HG03439 (cell line): ENCODE data around the gene SESN1.

ENCODE experiments used
- ATAC-seq: cut with Tn5 transposase; IDR thresholded peaks from one replicate; pipeline ENCODE4 v1.9.1; 2021; ENCODE audit warnings: mild to moderate bottlenecking, moderate library complexity; ENCODE audit not compliant: unreplicated experiment

SESN1 gene

DNA sequence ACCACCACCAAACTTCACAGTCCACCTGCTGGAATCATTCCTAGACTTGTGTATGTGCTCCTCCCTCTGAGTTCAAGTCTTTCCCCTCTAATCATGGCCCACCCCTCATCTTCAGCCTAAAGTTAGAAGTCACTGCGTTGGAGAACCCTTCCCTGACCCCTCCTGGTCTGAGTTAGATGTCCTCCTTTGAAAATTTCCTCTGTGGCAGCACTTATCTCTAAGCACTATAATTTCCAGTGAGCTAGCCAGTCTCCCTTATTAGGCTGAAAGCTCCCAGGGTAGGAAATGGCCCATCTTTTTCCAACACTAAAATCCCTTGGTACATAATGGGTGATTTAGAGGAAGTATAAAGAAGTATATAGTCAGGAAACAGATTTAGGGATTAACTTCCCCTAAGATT lies 63.2 kb downstream of the SESN1 start:
- ATAC-seq: no peak

DNA sequence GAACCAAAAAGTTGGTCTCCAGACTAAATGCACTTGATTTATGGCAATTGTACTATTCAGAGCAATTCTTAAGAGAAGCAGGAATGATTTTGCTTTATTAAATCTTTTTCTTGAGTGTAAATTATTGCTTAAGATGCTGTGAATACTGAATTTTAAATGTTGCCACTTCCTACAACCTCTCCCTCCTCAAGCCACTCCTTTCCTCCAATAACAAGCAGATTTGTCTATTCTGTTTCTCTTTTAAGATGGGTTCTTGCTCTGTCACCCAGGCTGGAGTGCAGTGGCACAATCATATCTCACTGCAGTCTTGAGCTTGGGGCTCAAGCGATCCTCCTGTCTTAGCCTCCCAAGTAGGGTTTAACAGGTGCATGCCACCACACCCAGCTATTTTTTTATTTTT lies 65.3 kb downstream of the SESN1 start:
- ATAC-seq: no peak

GRCh38 chr6:109028439-109028838 lies 66.2 kb downstream of the SESN1 start:
- ATAC-seq: no peak

DNA sequence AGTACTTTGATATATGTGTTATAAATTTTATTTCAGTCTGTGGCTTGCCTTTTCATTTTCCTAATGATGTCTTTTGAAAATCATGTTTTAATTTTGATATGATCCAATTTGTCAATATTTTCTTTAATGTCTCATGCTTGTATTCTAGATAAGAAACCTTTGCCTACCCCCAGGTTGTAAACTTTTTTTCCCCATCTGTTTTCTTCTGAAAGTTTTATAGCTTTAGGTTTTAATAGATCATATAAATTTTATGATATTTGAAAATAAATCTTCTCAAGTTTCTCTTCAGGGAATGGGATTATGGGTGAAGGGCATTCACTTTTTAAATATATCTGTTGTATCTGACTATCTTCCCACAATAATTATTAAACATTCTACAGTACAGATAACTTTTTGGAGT lies 66.7 kb downstream of the SESN1 start:
- ATAC-seq: no peak

DNA sequence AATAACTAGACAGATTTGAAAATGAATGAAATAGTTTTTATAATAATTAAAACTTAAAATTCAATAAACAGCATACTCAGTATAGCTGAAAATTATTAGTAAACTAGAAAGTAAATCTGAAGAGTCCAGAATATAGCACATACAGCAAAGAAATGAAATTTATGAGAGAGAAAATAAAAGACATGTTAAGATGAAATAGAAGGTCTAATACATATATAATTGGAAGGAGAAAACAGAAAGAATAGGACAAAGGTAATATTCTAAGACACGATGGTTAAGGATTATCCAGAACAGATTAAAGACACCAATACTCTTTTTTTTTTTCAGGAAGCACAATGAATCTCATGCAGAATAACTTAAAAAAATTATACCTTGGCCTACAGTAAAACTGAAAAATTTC lies 69.0 kb downstream of the SESN1 start:
- ATAC-seq: no peak

GRCh38 chr6:109024784-109025183 lies 69.9 kb downstream of the SESN1 start:
- no peak for ATAC-seq

DNA sequence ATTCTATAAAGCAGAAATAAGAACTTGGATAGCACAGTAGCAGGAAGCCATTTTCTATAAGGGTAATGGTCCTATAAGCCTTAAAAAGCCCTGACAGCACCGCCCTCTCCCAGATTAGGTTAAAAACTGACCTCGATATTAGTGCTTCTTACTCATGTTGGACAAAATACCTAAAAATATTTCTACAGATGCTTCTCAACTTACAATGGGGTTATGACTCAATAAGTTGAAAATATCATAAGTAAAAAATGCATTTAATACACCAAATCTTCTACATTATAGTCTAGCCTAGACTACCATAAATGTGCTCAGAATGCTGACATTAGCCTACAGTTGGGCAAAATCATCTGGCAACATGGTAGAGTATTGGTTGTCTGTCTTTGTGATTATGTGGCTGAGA lies 70.3 kb downstream of the SESN1 start:
- ATAC-seq: no peak

GRCh38 chr6:109023356-109023925 lies 71.2 kb downstream of the SESN1 start:
- no peak for ATAC-seq

DNA sequence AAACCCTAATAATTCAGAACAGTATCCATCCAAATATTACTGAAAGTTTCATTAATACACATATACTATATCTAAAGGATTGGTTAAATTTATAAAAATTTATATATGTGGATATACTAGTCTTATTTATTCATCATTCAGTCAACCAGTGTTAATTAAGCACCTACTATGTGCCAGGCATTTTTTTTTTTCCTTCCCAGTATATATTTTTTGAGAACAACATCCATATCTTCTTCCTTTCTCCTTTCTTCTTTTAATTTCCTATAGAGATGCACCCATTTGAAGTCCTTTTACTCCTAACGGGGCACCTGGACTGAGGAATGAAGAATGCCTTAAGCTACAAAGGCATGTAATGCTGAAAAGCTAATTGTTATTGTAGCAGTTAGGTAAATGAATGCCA lies 72.8 kb downstream of the SESN1 start:
- ATAC-seq: no peak

DNA sequence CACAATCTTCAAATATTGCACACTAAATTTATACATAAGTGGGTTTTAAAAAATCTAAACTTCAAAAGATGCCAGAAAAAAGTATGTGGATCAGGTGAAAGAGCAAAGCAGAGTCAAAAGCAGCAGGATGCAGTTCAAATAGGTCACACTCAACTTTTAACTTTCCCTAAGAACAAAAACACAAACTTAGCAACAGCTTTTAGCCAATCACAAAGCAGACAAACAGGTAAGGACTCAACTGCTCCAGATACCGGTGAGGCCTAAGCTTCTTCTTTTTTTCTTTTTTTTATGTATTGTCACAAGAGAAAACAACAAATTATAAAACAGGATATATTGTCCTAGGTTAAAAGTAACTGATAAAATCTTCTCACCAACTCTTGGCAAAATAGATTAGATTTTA lies 74.7 kb downstream of the SESN1 start:
- ATAC-seq: no peak

GRCh38 chr6:109015176-109015575 lies 79.5 kb downstream of the SESN1 start:
- ATAC-seq: no peak

- ATAC-seq: no peak
Measured at GRCh38 chr6:109014606-109015005, 80.0 kb downstream of the SESN1 start.

- ATAC-seq: no peak
Measured at GRCh38 chr6:109013656-109014305, 80.9 kb downstream of the SESN1 start.

GRCh38 chr6:109010705-109011102 lies 83.9 kb downstream of the SESN1 start:
- ATAC-seq: no peak

- ATAC-seq: no peak
Measured at GRCh38 chr6:109009962-109010704, 84.5 kb downstream of the SESN1 start.

DNA sequence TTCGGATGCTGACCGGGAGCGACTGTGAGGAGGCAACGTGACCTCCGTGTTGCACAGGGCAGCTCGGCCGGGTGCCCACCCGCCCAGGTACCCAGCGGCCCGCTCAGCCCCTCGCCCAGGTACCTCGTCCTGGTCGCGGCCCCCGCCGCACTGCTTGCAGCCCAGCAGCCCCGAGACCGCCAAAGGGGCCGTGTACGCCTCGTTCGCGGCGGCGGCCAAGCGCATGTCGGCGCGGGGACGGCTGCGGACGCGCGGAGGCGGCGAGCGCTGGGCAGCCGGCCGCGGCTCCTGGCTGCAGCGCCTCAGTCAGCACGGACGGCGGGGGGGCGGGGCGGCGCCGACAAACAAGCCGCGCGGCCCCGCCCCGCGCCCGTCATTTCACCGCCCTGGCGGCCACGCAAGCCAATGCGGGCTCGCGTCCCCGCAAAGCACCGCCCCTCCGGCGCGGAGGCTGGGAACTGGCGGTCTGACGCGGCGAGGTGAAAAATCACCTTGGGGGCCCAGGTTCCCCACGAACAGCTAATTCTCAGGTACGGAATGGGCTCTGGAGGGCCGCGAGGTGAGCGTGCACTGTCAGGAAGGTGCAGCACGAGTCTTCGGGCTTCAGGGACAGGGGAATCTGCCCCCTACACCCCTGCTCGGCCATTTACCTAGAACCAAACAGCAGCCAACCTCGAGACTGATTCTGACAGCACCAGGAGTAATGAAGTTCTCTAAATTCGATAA lies 85.2 kb downstream of the SESN1 start:
- ATAC-seq: peak; percentile 90

GRCh38 chr6:109008537-109009235 lies 86.0 kb downstream of the SESN1 start:
- ATAC-seq: peak; percentile 36

DNA sequence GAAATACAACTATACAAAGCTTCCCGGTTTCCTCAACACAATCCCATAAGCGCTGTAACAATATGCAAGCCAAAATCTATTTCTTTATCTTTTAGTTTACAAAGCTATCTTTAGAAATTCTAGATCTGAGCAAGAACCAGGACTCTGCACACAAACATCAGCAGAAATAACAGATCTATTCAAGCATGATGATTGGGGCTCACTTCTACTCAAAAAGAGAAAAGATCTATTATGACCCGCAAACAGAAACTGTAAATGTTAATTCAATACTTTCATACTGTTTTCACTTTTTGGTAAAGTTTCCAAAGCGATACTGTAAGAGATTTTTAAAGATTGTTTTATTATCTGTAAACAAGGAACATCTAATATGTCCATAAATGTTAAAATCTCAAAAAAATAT lies 86.6 kb downstream of the SESN1 start:
- no peak for ATAC-seq

DNA sequence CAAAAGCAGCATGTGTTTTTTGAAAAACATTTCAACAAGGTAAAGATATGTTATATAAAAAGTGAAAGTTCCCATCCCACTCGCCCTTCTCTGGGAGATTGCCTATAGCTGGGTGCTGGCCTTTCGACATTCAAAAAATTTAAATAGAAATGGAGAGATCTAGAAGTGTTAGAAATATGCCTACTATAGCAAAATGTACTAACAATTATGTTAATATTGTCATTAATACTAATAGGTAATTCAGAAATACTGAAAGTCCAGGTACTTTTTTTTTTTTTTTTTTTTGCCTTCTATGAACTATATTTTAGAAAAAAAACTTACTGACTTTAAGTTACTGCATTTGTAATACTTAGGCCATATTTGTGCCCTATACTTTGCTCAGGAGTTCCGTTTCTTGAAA lies 87.1 kb downstream of the SESN1 start:
- no peak for ATAC-seq

DNA sequence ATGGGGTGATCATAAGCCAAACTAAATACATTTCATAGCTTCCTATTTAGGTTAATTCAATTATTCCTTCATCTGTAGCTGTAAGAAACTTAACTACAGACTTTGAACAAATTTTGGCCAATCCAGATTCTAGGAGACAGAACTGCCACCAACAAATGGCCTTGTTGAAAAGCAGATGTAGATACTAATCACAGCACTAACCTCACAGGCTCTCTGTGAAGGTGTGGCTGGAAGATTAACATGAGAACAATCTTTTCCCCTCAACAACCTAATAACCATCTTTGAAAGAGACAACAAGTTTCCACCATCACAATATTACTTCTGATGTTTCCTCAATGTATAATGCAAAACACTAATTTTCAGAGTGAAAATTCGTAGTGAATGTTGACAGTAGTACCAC lies 87.8 kb downstream of the SESN1 start:
- no peak for ATAC-seq

DNA sequence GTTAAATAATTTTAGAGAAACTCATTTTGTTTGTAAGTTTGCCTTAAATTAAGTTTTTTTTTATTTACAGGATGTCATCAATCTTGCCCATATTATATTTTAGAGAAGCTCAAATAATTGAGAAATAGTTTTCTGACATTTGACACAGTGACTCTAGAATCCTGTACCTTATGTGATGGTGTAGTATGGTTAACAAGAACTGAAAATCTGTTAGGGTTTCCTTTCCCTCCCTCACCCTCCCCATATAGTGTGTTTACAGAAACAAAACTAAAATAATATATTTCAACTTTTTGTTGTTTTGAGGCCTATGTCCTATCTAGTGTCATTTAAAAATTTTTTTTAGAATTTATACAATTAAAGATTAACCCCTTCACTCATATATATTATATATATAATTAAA lies 91.8 kb downstream of the SESN1 start:
- no peak for ATAC-seq
